ENCODE measurements around the gene CAPN11.
"Not testable (repeated sequence)": the region's sequence is repeated elsewhere in the genome, so short reads cannot be mapped to it uniquely, and the experiment has no call there.

Gene CAPN11

GRCh38 chr6:44183783-44184182 lies 25.2 kb downstream of the CAPN11 start:
- FAIRE-seq, result no peak

GRCh38 chr6:44185356-44185755 lies 26.7 kb downstream of the CAPN11 start:
- FAIRE-seq, result not testable (repeated sequence)

- no peak for FAIRE-seq
Observed at GRCh38 chr6:44185953-44186634, 27.5 kb downstream of the CAPN11 start.

- FAIRE-seq, result no peak
Observed at GRCh38 chr6:44186635-44187025, 28.0 kb downstream of the CAPN11 start.

GRCh38 chr6:44188819-44189218 lies 30.2 kb downstream of the CAPN11 start:
- FAIRE-seq, result no peak

- no peak for FAIRE-seq
Observed at GRCh38 chr6:44189257-44189656, 30.6 kb downstream of the CAPN11 start.

- FAIRE-seq, result no peak
Observed at GRCh38 chr6:44190715-44191114, 32.1 kb downstream of the CAPN11 start.

GRCh38 chr6:44192428-44193041 lies 33.9 kb downstream of the CAPN11 start:
- FAIRE-seq, result no peak

- no peak for FAIRE-seq
Observed at GRCh38 chr6:44193307-44193910, 34.8 kb downstream of the CAPN11 start.

GRCh38 chr6:44194326-44194725 lies 35.7 kb downstream of the CAPN11 start:
- FAIRE-seq, result no peak

GRCh38 chr6:44196351-44196750 lies 37.7 kb downstream of the CAPN11 start:
- not testable (repeated sequence) for FAIRE-seq

- FAIRE-seq, result no peak
Observed at GRCh38 chr6:44198684-44199083, 40.1 kb downstream of the CAPN11 start.

GRCh38 chr6:44199883-44200282 lies 41.3 kb downstream of the CAPN11 start:
- FAIRE-seq, result no peak

- FAIRE-seq, result no peak
Observed at GRCh38 chr6:44201200-44201599, 42.6 kb downstream of the CAPN11 start.

- FAIRE-seq, result no peak
Observed at GRCh38 chr6:44201638-44202303, 43.2 kb downstream of the CAPN11 start.

- FAIRE-seq, result no peak
Observed at GRCh38 chr6:44202332-44202971, 43.8 kb downstream of the CAPN11 start.

- no peak for FAIRE-seq
Observed at GRCh38 chr6:44202972-44203750, 44.5 kb downstream of the CAPN11 start.

- no peak for FAIRE-seq
Observed at GRCh38 chr6:44203955-44204354, 45.3 kb downstream of the CAPN11 start.

GRCh38 chr6:44207966-44208365 lies 49.3 kb downstream of the CAPN11 start:
- FAIRE-seq, result no peak

- no peak for FAIRE-seq
Observed at GRCh38 chr6:44211284-44211683, 52.7 kb downstream of the CAPN11 start.

GRCh38 chr6:44214307-44214706 lies 55.7 kb downstream of the CAPN11 start:
- FAIRE-seq, result no peak

GRCh38 chr6:44216677-44217331 lies 58.2 kb downstream of the CAPN11 start, which contains the start of gene MYMX:
Gene MYMX, plus strand, starts transcription at chr6:44216926. Its CDS starts 546 bp downstream, at chr6:44217472.
- FAIRE-seq, result no peak

Data from TTC549 (cell line).